ENCODE results near the gene FAM120B.

The FAM120B gene

GRCh38 chr6:170456334-170456733, 149.8 kb downstream of the FAM120B start:
- no peak for DNase-seq (ENCODE audit: low read depth in 2 of 2)

Measured in fibroblast of skin of left quadriceps (primary cell).